ENCODE data around the gene MORC4. TPM values are rescaled to one million over a fixed set of nuclear protein-coding genes. Genes with fewer than 3 reads are reported as not detected.

MORC4 gene
- total RNA-seq, 3 donors from 2014 or later (not counting 1 experiment from before 2014, with no cell fraction given): 2.5 to 3.6 (median 3.0) TPM

GRCh38 chrX:106964290-106964689, 35.7 kb downstream of the MORC4 start:
- TF ChIP-seq, protein P1, sequence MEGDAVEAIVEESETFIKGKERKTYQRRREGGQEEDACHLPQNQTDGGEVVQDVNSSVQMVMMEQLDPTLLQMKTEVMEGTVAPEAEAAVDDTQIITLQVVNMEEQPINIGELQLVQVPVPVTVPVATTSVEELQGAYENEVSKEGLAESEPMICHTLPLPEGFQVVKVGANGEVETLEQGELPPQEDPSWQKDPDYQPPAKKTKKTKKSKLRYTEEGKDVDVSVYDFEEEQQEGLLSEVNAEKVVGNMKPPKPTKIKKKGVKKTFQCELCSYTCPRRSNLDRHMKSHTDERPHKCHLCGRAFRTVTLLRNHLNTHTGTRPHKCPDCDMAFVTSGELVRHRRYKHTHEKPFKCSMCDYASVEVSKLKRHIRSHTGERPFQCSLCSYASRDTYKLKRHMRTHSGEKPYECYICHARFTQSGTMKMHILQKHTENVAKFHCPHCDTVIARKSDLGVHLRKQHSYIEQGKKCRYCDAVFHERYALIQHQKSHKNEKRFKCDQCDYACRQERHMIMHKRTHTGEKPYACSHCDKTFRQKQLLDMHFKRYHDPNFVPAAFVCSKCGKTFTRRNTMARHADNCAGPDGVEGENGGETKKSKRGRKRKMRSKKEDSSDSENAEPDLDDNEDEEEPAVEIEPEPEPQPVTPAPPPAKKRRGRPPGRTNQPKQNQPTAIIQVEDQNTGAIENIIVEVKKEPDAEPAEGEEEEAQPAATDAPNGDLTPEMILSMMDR (IDR thresholded peaks at IDR 0.05): no peak
- Mint-ChIP-seq H3K4me3 (no peak overlapping the region), H3K27me3 (ENCODE audit: low read depth in 2 of 2) (peaks cover 0 to 19% of the 10 kb centered on the region in 2 donors), H3K4me1 (no peaks in the 10 kb centered on the region), H3K27ac (no peak overlapping the region), H3K36me3 (peaks cover 8% of the 10 kb centered on the region), H3K9me3 (peaks cover 0 to 2% of the 10 kb centered on the region in 2 donors)
- no peaks in the 10 kb centered on the region for H3K27me3 ChIP-seq (ENCODE audit: control insufficient read depth, insufficient read depth, low read length)
- DNase-seq (no peak), ATAC-seq (no peak)
- no peaks in the 10 kb centered on the region for H3K9me3 ChIP-seq (ENCODE audit: control insufficient read depth, insufficient read depth, low read length)
- no CpG with 5 or more reads among the region's 1 CpG for WGBS (ENCODE audit: insufficient coverage)
- no peaks in the 10 kb centered on the region for H3K36me3 ChIP-seq (ENCODE audit: control insufficient read depth, insufficient read depth, low read length)
- H3K4me1 ChIP-seq (ENCODE audit: control insufficient read depth, insufficient read depth, low read length): no peaks in the 10 kb centered on the region
- H3K27ac ChIP-seq (ENCODE audit: low read length): no peak overlapping the region
- no peak overlapping the region for H3K4me3 ChIP-seq (ENCODE audit: low read length)
- intact Hi-C loops (cut with micrococcal nuclease): no loop called here

- Histone ChIP-seq H3K27ac (ENCODE audit: low read length) (no peak overlapping the region), H3K27me3 (ENCODE audit: control insufficient read depth, insufficient read depth, low read length) (no peaks in the 10 kb centered on the region), H3K9me3 (ENCODE audit: control insufficient read depth, insufficient read depth, low read length) (no peaks in the 10 kb centered on the region), H3K4me1 (ENCODE audit: control insufficient read depth, insufficient read depth, low read length) (no peaks in the 10 kb centered on the region), H3K36me3 (ENCODE audit: control insufficient read depth, insufficient read depth, low read length) (no peaks in the 10 kb centered on the region), H3K4me3 (ENCODE audit: low read length) (no peak overlapping the region)
- H3K27me3 Mint-ChIP-seq (ENCODE audit: low read depth in 2 of 2): peaks cover 0 to 19% of the 10 kb centered on the region in 2 donors
- TF ChIP-seq, protein P1 (IDR thresholded peaks at IDR 0.05): no peak
- no peaks in the 10 kb centered on the region for H3K9me3 Mint-ChIP-seq
- intact Hi-C loops (cut with micrococcal nuclease): no loop called here
- no peak overlapping the region for H3K4me3 Mint-ChIP-seq
- no peak for ATAC-seq
- peaks cover 8% of the 10 kb centered on the region for H3K36me3 Mint-ChIP-seq
- no peak overlapping the region for H3K27ac Mint-ChIP-seq
- DNase-seq: no peak
- no peaks in the 10 kb centered on the region for H3K4me1 Mint-ChIP-seq
Measured at GRCh38 chrX:106963111-106963510, 36.9 kb downstream of the MORC4 start.

DNA sequence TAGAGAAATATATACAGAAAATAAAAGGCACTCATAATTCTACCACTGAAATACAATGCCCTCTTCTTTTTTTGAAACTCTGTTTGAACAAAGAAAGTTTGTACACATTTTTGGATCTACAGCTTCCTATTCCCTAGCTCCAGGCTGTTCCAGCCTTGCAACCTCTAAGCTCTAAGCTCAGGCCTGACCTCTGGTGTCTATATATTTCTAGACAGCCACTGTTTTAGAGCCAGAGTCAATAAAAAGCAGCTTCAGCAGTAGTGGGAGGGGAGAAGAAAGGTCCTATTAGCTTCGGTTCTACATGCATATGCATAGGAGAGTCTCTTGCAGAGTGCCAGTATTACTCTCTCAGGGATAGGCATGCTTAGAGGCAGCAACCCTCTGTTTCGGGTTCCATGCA, 40.1 kb downstream of the MORC4 start:
- intact Hi-C loops (cut with micrococcal nuclease): no loop called here
- DNase-seq: no peak
- no peaks in the 10 kb centered on the region for H3K4me1 ChIP-seq (ENCODE audit: control insufficient read depth, insufficient read depth, low read length)
- 85% methylated on average over 2 of the region's 2 CpGs for WGBS (ENCODE audit: insufficient coverage)
- H3K27me3 ChIP-seq (ENCODE audit: control insufficient read depth, insufficient read depth, low read length): no peaks in the 10 kb centered on the region
- Mint-ChIP-seq H3K27me3 (ENCODE audit: low read depth in 2 of 2) (peaks cover 0 to 19% of the 10 kb centered on the region in 2 donors), H3K4me3 (no peak overlapping the region), H3K9me3 (no peaks in the 10 kb centered on the region), H3K4me1 (no peaks in the 10 kb centered on the region), H3K36me3 (peaks cover 8% of the 10 kb centered on the region), H3K27ac (no peak overlapping the region)
- H3K27ac ChIP-seq (ENCODE audit: low read length): no peak overlapping the region
- no peaks in the 10 kb centered on the region for H3K9me3 ChIP-seq (ENCODE audit: control insufficient read depth, insufficient read depth, low read length)
- TF ChIP-seq, protein P1 (IDR thresholded peaks at IDR 0.05): no peak
- H3K36me3 ChIP-seq (ENCODE audit: control insufficient read depth, insufficient read depth, low read length): no peaks in the 10 kb centered on the region
- ATAC-seq: no peak
- H3K4me3 ChIP-seq (ENCODE audit: low read length): no peak overlapping the region

- no peak overlapping the region for H3K27ac Mint-ChIP-seq
- WGBS (ENCODE audit: insufficient coverage): 89% methylated on average over 1 of the region's 1 CpG
Measured at GRCh38 chrX:106957856-106958255, 42.2 kb downstream of the MORC4 start.

More at GRCh38 chrX:106957856-106958255, 42.2 kb downstream of the MORC4 start:
- Histone ChIP-seq H3K9me3 (ENCODE audit: control insufficient read depth, insufficient read depth, low read length) (no peaks in the 10 kb centered on the region), H3K27ac (ENCODE audit: low read length) (no peak overlapping the region), H3K36me3 (ENCODE audit: control insufficient read depth, insufficient read depth, low read length) (no peaks in the 10 kb centered on the region), H3K27me3 (ENCODE audit: control insufficient read depth, insufficient read depth, low read length) (no peaks in the 10 kb centered on the region), H3K4me1 (ENCODE audit: control insufficient read depth, insufficient read depth, low read length) (no peaks in the 10 kb centered on the region), H3K4me3 (ENCODE audit: low read length) (no peak overlapping the region)
- intact Hi-C loops (cut with micrococcal nuclease): no loop called here
- no peaks in the 10 kb centered on the region for H3K4me1 Mint-ChIP-seq
- peaks cover 0 to 8% of the 10 kb centered on the region in 2 donors for H3K27me3 Mint-ChIP-seq (ENCODE audit: low read depth in 2 of 2)
- no peak overlapping the region for H3K4me3 Mint-ChIP-seq
- ATAC-seq (no peak), DNase-seq (no peak)
- H3K36me3 Mint-ChIP-seq: no peaks in the 10 kb centered on the region
- no peaks in the 10 kb centered on the region for H3K9me3 Mint-ChIP-seq
- TF ChIP-seq, protein P1 (IDR thresholded peaks at IDR 0.05): no peak

Data from natural killer cell (primary cell).